NCI-H82 treated with DMSO at 0.1 percent for 48 hours (cell line): Measurements from ENCODE around the gene SLFN12L.
"Not testable (repeated sequence)": the region's sequence is repeated elsewhere in the genome, so short reads cannot be mapped to it uniquely, and the experiment has no call there.

Source experiments
- DNase-seq: peaks from one replicate; lab custom pipeline; 2025; ENCODE audit not compliant: unreplicated experiment; lab: John Stamatoyannopoulos, UW

The SLFN12L gene

GRCh38 chr17:35543856-35544255 lies 6.4 kb upstream of the SLFN12L start:
- no peak for DNase-seq

- no peak for DNase-seq
Observed at GRCh38 chr17:35542990-35543389, 5.5 kb upstream of the SLFN12L start.

GRCh38 chr17:35541434-35541833 lies 4.0 kb upstream of the SLFN12L start:
- no peak for DNase-seq

GRCh38 chr17:35540589-35541404 lies 3.3 kb upstream of the SLFN12L start:
- DNase-seq, result no peak

- DNase-seq, result no peak
Observed at GRCh38 chr17:35539659-35540026, 2.2 kb upstream of the SLFN12L start.

- DNase-seq, result no peak
Observed at GRCh38 chr17:35536664-35537171, 760 bp downstream of the SLFN12L start.

GRCh38 chr17:35535406-35535805 lies 2.1 kb downstream of the SLFN12L start:
- DNase-seq, result not testable (repeated sequence)

DNA sequence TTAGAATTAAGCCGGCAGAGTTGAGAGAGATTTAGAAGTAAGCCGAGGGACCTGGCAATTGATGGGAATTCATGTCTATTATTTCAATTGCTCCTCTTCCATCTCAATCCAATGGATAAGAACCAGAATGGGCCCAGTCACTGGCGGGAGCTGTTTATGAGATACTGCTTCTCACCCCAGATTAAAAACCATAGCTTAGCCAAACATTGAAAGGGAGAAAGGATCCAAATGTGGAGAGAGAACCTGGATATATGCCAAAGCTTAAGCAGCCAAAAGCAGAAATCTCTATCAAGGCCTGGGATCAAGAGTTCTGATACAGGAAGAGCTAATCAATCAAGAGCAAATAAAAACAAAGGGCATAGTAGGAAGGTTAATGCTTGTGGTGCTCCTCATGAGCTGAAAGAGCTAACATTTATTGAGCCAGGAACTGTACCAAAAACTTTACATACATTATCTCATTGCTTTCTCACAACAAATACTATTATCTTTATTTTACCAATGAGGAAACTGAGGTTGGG lies 2.8 kb downstream of the SLFN12L start:
- no peak for DNase-seq

- no peak for DNase-seq
Observed at GRCh38 chr17:35531160-35531559, 6.3 kb downstream of the SLFN12L start.

- DNase-seq, result no peak
Observed at GRCh38 chr17:35529866-35530265, 7.6 kb downstream of the SLFN12L start.

DNA sequence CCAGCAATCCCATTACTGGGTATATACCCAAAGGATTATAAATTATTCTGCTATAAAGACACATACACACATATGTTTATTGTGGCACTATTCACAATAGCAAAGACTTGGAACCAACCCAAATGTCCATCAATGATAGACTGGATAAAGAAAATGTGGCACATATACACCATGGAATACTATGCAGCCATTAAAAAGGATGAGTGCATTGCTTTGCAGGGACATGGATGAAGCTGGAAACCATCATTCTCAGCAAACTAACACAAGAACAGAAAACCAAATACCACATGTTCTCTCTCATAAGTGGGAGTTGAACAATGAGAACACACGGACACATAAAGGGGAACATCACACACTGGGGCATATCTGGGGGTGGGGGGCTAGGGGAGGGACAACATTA lies 8.2 kb downstream of the SLFN12L start:
- DNase-seq, result not testable (repeated sequence)

DNA sequence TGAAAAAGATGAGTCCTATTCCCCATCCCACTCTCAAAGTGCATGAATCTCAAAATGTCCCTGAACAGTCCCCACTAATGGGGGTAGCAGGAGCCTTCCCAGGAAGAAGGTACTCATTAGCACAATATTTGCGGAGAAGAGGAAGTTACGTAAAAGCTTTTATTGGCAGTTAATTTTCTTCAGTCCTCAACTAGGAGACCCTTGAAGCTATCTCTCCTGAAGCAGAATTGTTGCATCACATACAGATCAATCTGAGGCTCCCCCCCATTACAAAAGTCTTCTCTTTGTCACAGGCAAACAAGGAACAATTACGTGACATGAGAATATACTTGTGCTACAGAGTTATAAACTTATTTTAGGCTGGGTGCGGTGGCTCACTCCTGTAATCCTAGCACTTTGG lies 14.2 kb downstream of the SLFN12L start:
- DNase-seq, result no peak

- DNase-seq, result not testable (repeated sequence)
Observed at GRCh38 chr17:35521654-35522256, 15.7 kb downstream of the SLFN12L start.

DNA sequence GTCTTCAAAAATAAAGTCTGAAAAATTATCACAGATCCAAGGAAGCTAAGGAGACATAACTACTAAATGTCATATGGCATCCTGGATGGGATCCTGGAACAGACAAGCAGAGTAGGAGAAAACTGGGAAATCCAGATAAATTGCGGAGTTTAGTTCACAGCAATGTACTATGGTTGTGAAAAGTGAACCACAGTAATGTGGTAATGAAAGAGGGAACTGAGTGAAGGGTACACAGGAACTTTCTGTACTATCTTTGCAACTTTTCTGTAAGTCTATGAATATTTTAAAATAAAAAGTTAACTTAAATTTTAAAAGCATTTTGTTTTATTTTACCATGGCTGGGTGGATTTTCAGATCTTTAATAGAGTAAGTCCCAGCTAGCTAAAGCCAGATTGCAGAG lies 16.3 kb downstream of the SLFN12L start:
- DNase-seq, result no peak

- no peak for DNase-seq
Observed at GRCh38 chr17:35519906-35520442, 17.5 kb downstream of the SLFN12L start.

DNA sequence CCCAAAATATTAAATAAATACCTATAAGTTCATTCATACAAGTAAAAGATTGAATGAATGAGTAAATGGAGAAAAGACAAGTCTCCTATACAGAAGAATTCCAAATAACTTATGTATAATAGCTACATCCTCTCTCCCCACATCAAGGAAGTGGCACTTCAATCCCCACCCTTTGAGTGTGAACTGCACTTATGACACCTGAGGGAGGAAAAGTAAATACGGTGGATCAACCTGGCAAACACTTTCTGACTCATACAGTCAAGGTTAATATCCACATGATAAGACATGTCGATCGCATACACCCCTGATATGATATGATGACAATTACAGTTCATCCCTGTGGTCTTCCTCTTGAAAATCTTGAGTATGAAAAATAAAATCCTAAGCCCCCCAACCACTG lies 18.0 kb downstream of the SLFN12L start:
- no peak for DNase-seq

DNA sequence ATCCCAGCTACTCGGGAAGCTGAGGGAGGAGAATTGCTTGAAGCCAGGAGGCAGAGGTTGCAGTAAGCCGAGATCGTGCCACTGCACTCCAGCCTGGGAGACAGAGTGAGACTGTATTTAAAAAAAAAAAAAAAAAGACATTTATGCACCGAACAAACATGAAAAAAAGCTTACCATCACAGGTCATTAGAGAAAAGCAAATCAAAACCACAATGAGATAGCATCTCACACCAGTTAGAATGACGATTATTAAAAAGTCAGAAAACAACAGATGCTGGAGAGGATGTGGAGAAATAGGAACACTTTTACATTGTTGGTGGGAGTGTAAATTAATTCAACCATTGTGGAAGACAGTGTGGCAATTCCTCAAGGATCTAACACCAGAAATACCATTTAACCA lies 19.0 kb downstream of the SLFN12L start:
- DNase-seq, result not testable (repeated sequence)

DNA sequence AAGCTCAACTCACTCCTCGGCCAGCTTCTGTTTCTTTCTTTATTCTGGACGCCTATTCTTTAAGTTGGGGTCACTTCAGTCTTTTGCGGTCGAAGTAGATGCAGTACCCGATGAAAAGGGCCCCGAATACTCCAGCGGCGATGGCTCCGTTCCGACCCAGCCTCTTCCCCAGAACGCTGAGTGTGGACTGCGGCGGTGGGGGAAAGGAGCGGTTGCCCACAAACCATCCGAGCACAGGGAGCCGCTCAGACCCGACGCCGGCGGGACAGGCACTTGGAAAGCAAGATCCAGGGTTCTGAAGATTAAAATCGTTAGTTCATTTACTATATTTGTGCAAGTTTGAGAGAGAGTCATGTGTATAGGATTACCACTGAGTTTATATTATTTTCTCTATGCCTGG lies 22.5 kb downstream of the SLFN12L start:
- DNase-seq, result no peak

DNA sequence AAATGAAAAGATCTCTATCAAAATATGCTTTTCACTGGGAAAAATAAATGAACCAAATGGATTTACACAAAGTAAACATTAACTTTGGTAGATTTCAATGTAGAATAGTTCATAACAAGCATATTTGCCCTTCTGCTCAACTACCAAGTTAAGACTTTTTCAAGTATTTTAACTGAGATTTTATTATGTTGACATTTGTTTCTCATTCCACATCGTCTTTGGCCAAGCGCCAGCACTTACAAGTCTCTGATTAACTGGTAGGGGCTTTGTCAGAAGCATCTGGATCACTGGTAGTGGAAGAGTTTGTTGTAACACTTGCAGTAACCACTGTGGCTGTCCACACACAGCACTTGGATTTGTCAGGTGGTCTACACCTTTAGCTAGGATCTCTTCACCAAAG lies 22.9 kb downstream of the SLFN12L start:
- no peak for DNase-seq

DNA sequence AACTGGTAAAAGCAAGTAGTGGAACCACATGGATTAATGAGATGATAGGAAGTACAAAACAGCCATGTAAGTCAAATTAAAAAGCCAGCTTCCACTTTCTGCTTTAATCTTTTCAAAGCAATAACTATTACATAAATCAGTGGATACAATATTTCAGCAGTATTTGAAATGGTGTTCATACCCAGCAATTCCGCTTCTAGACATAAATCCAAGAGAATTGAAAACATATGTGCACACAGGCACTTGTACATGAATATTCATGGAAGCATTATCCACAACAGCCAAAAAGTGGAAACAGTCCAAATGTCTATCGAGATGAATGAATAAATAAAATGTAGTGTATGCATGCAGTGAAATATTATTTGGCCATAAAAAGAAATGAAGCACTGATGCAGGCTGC lies 27.4 kb downstream of the SLFN12L start:
- no peak for DNase-seq

- not testable (repeated sequence) for DNase-seq
Observed at GRCh38 chr17:35507714-35508113, 29.8 kb downstream of the SLFN12L start.

- no peak for DNase-seq
Observed at GRCh38 chr17:35499548-35499947, 37.9 kb downstream of the SLFN12L start.
